Measurements from ENCODE around the gene PARK7.

Gene PARK7

GRCh38 chr1:8011923-8012858, 50.7 kb downstream of the PARK7 start:
- no peak for TF ChIP-seq CTCF (IDR thresholded peaks at IDR 0.05)

- no peak for TF ChIP-seq CTCF (IDR thresholded peaks at IDR 0.05)
Measured at GRCh38 chr1:8012955-8013354, 51.4 kb downstream of the PARK7 start.

- TF ChIP-seq CTCF (IDR thresholded peaks at IDR 0.05), result no peak
Measured at GRCh38 chr1:8013399-8013798, 51.9 kb downstream of the PARK7 start.

- no peak for TF ChIP-seq CTCF (IDR thresholded peaks at IDR 0.05)
Measured at GRCh38 chr1:8013800-8014199, 52.3 kb downstream of the PARK7 start.

GRCh38 chr1:8014381-8014988, 53.0 kb downstream of the PARK7 start:
- no peak for TF ChIP-seq CTCF (IDR thresholded peaks at IDR 0.05)

GRCh38 chr1:8015036-8015808, 53.7 kb downstream of the PARK7 start:
- peak; percentile 72 for TF ChIP-seq CTCF (IDR thresholded peaks at IDR 0.05)

GRCh38 chr1:8015809-8016165, 54.3 kb downstream of the PARK7 start:
- TF ChIP-seq CTCF (IDR thresholded peaks at IDR 0.05), result no peak
